Measurements from ENCODE around the gene ARHGEF12.

DNA sequence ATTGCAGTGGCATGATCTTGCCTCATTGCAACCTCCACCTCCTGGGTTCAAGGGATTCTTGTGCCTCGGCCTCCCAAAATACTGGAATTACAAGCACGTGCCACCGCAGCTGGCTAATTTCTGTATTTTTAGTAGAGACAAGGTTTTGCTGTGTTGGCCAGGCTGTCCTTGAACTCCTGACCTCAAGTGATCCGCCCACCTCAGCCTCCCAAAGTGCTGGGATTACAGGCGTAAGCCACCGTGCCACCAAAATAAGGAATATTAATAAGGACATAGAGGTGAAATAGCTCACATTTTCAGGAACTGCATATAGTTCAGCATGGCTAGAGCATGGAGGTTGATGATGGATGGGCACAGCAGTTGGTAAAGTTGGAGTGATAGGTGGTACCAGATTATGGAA, 21.4 kb downstream of the ARHGEF12 start:
- TF ChIP-seq SP1 (IDR thresholded peaks at IDR 0.05) (no peak), BHLHE40 (IDR thresholded peaks at IDR 0.05; ENCODE audit: borderline replicate concordance) (no peak), FOXK2 (IDR thresholded peaks at IDR 0.05) (no peak), SUZ12 (IDR thresholded peaks at IDR 0.05) (no peak), ELF4 (IDR thresholded peaks at IDR 0.05) (no peak), CTBP1 (IDR thresholded peaks at IDR 0.05; ENCODE audit: borderline replicate concordance) (no peak), ZNF384 (IDR thresholded peaks at IDR 0.05) (no peak), FOXM1 (IDR thresholded peaks at IDR 0.05; ENCODE audit: borderline replicate concordance) (no peak), NFRKB (IDR thresholded peaks at IDR 0.05) (no peak)
